ENCODE data around the gene PIEZO2.
"Not testable (repeated sequence)": the region's sequence is repeated elsewhere in the genome, so short reads cannot be mapped to it uniquely, and the experiment has no call there.

Gene PIEZO2

GRCh38 chr18:10927286-10927992, 221.9 kb downstream of the PIEZO2 start:
- no peak for DNase-seq (ENCODE audit: low spot score)

DNA sequence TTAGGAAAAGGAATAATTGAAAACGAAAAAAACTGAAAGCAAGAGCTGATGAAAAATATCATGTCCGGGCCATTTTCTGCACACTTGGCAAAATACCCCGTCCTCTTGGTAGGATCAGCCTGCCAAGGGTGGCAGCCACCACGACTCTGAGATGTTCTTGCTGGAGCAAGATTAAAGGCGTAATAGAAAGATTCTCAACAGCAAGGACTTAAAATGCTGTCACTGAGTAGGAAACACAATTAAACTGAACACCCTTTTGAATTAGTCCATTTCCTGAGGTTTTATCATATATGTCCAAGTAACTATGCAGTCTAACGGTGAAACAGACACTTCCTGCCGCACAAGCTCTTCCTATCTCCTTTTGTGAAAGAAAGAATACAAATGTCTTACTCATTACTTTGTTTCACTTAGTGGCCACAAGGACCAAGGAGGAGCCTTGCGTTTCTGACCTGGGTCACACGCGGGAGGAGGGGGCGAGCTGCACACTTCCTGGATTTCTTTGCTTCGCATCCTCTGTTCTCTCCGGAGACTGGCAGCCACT, 222.7 kb downstream of the PIEZO2 start:
- no peak for DNase-seq (ENCODE audit: low spot score)

DNA sequence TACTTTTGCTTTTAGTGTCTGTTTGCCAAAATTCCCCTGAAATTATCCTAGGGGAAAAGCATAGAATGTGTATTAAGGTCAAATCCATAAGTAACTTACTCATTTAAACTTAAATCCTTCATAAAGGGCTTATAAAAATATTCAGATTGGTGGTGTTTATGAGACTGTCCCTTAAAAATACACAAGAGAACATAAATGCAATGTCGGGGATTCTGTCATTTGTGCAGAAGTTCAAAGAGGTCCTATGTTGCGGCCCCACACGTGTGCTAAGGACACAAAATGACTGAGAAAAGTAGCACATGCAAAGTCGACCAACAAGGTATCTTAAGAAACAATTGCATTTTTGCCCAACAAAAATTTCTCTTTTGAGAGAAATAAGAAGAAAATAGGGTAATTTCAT, 225.1 kb downstream of the PIEZO2 start:
- no peak for DNase-seq (ENCODE audit: low spot score)

DNA sequence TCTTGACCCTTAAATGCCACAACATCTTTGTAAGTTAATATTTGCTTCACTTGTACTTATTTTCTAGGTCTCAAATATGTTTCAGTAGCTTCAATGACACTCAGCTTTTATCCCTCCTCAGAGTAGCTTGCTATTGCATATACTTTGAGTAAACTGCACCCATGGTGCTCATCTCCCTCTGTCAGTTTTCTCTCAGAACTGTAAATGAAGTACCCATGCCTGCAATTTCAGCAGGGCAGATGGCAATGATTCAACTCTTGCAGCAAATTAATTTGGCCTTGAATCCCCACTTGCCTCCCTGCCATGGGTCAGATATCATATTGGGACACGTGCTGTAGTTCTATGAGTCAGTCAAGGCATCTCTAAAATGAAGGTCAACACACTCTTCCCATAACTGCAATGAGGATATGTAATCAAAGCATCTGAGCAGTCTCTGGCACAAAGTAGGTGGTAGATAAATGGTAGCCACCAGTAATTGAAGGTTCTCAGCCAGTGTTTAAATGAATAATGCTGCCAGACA, 225.8 kb downstream of the PIEZO2 start:
- no peak for DNase-seq (ENCODE audit: low spot score)

DNA sequence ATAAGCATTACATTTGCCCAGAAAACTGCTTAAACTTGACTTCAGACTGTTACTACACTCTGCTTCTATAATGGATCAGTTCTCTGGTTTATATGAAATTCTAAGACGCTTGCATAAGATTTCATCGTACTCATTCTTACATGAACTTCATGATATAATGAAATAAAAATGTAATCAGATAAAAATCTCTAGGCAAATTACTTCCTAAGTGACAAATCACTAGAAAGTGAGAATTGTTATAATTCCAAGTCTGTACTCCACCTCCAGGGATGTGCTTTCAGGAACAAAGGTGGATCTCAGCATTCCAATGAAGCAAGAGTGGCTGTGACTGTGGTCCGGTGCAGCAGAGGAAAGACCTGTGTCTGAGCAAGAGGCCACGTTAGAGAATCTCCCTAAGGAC, 226.2 kb downstream of the PIEZO2 start:
- no peak for DNase-seq (ENCODE audit: low spot score)

- not testable (repeated sequence) for DNase-seq (ENCODE audit: low spot score)
Observed at GRCh38 chr18:10922712-10923111, 226.7 kb downstream of the PIEZO2 start.

- DNase-seq (ENCODE audit: low spot score): not testable (repeated sequence)
Observed at GRCh38 chr18:10920309-10920708, 229.1 kb downstream of the PIEZO2 start.

GRCh38 chr18:10919851-10920250, 229.5 kb downstream of the PIEZO2 start:
- no peak for DNase-seq (ENCODE audit: low spot score)

DNA sequence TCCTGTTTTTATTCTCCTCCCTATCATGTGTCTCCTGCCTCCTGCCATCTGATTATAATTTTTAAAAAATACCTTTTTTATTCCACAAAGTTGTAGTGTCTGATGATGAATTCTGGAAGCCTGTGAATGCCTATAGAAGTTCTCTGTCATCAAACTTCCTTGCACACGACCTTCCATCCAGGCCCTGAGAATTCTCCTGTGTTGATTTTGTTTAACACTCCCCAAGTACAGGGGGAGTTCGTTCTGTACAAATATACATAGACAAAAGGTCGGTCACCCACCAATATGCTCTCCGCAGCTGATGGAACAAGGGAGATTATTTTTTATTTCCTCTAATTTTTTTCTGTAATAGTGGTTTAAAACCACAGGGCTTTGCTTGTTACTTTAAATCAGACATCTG, 232.5 kb downstream of the PIEZO2 start:
- DNase-seq (ENCODE audit: low spot score): no peak

DNA sequence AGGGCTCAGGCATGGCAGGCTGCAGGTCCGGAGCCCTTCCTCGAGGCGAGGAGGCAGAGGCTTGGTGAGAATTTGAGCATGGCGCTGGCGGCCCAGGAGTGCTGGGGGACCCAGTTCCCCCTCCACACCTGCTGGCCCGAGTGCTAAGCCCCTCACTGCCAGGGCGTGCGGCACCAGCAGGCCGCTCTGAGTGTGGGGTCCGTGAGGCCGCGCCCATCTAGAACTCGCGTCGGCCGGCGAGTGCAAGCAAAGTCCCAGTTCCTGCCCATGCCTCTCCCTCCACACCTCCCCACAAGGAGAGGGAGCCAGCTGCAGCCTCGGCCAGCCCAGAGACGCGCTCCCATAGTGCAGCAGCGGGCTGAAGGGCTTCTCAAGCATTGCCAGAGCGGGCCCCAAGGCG, 233.0 kb downstream of the PIEZO2 start:
- DNase-seq (ENCODE audit: low spot score): no peak

DNA sequence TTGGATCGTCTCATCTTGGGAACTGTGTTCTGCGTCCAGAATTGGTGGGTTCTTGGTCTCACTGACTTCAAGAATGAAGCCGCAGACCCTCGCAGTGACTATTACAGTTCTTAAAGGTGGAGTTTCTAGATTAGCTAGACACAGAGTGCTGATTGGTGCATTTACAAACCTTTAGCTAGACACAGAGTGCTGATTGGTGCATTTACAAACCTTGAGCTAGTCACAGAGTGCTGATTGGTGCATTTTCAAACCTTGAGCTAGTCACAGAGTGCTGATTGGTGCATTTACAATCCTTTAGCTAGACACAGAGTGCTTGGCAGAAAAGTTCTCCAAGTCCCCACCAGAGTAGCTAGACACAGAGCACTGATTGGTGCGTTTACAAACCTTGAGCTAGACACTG, 233.6 kb downstream of the PIEZO2 start:
- DNase-seq (ENCODE audit: low spot score): not testable (repeated sequence)

- not testable (repeated sequence) for DNase-seq (ENCODE audit: low spot score)
Observed at GRCh38 chr18:10914610-10915009, 234.8 kb downstream of the PIEZO2 start.

DNA sequence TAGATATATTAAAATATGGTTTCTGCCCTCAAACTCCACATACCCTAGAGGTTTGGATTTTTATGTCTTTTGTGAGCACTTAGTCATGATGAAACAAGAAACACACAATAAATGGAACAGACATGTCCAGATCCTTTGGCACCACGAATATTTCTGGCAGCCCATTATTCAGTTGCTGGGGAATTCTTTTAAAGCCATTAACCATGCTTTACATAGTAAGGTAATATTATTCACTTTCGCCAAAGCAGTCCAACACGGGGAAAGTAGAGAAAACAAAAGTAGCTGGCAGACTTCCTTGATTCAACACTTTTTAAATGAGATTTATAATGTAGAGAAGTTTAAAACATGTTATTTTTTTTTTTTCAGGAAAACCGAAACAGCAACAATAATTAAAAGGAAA, 235.4 kb downstream of the PIEZO2 start:
- DNase-seq (ENCODE audit: low spot score): no peak

- no peak for DNase-seq (ENCODE audit: low spot score)
Observed at GRCh38 chr18:10912790-10913545, 236.4 kb downstream of the PIEZO2 start.

- no peak for DNase-seq (ENCODE audit: low spot score)
Observed at GRCh38 chr18:10909724-10910123, 239.6 kb downstream of the PIEZO2 start.

- DNase-seq (ENCODE audit: low spot score): no peak
Observed at GRCh38 chr18:10908760-10909159, 240.6 kb downstream of the PIEZO2 start.

- DNase-seq (ENCODE audit: low spot score): no peak
Observed at GRCh38 chr18:10907749-10908148, 241.6 kb downstream of the PIEZO2 start.

DNA sequence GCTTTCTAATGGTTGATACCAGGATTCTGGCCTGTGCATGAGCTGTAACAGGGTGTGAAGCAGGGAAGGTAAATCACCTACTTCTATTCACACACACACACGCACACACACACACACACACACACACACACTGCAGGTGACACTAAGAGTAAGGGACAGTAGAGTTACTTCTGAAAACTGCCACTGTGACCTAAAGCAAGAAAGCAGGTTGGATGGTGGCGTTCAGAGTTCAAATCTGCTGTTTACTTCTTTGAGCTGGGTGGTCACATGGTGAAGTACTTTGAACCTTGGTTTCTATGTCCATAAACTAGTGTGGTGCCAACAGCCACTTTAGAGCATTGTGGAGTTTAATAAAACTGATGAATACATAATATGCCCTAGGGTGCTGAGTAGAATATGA, 248.0 kb downstream of the PIEZO2 start:
- no peak for DNase-seq (ENCODE audit: low spot score)

- DNase-seq (ENCODE audit: low spot score): no peak
Observed at GRCh38 chr18:10900435-10900834, 248.9 kb downstream of the PIEZO2 start.

DNA sequence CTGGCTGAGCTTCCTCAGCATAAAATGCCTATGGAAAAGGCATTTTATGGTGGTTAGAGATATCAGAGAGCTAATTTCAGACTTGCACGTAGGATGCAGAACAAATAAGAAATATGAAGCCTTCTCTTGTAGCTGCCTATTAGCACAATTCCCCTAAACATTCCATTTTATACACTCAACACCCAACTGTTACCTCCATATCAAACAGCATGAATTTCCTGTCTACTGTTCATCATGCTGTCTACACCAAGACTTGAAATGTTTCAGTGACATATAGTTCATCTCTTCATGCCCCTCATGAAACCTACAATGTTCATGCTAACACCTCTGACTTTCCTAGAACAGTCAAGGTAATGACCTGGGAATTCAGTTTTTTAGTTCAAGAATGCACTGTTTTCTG, 249.9 kb downstream of the PIEZO2 start:
- DNase-seq (ENCODE audit: low spot score): no peak

DNA sequence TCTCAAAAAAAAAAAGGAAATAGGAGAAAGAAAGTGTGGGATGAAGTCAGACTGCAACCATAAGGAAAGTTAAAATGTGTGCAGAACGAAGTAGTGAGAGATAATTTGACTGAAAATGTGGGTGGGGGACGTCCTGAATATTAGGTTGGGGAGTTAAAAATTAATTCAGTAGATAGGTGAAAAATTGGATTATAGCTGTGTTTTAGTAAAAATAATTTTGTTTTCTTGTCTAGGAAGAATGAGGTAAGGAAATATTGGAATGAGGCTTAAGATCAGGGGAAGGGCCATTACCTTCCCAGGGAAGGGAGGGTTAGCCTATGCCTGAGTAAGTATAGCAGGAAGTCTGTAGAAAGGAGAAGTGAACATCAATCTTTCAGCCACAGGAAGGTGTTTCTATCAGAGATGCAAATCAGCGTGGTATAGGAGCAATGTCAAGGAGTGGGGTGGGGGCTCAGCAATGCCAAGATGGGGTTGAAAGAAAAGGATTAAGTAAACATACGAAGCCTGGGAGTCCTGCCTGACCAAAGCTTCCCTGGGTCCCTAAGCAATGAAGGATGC, 250.9 kb downstream of the PIEZO2 start:
- DNase-seq (ENCODE audit: low spot score): no peak

GRCh38 chr18:10896851-10897250, 252.5 kb downstream of the PIEZO2 start:
- DNase-seq (ENCODE audit: low spot score): no peak

DNA sequence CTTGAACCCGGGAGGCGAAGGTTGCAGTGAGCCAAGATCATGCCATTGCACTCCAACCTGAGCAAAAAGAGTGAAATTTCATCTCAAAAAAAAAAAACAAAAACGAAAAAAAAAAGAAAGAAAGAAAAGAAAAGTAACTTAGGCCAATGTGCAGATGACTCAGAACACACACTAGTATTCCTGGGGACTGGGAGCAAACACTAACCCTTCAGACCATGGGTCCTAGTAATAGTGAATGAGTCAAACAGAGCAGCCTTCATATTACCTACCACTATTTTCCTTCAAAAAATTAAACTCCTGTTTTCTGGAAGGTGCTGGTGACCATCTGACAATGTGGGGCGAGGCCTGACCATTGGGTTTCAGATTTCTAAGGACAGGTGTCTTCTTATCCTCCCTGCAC, 253.4 kb downstream of the PIEZO2 start:
- no peak for DNase-seq (ENCODE audit: low spot score)

Measured in iPS-NIHi11 (cell line).